OCI-LY1 (cell line): Measurements from ENCODE around the gene APLN.

ENCODE experiments used
- H2AFZ ChIP-seq: fragments of 200-600 bp; sonication (generic), shearing (Covaris generic); 2 replicates; pipeline ENCODE4 v1.6.0; 2014; ENCODE audit warnings: antibody characterized with exemption, mild to moderate bottlenecking, low read length
- H3F3A ChIP-seq: fragments of 200-600 bp; sonication (generic), shearing (Covaris generic); 2 replicates; pipeline ENCODE4 v1.6.0; 2014; ENCODE audit warnings: mild to moderate bottlenecking, antibody characterized with exemption, low read length, moderate library complexity; ENCODE audit not compliant: insufficient read depth
- H3K27ac ChIP-seq: fragments of 200-600 bp; sonication (generic); 2 replicates; pipeline ENCODE4 v1.5.1; 2014; ENCODE audit warnings: low read length, mixed run types, mild to moderate bottlenecking, low read depth; ENCODE audit not compliant: poor library complexity, severe bottlenecking
- H3K27me3 ChIP-seq: fragments of 200-600 bp; sonication (generic); 2 replicates; pipeline ENCODE4 v1.6.0; 2014; ENCODE audit warnings: antibody characterized with exemption, mild to moderate bottlenecking, low read length, moderate library complexity; ENCODE audit not compliant: insufficient read depth
- H3K36me3 ChIP-seq: fragments of 200-600 bp; sonication (generic); 2 replicates; pipeline ENCODE4 v1.6.1; 2014; ENCODE audit warnings: mild to moderate bottlenecking, antibody characterized with exemption, low read length, moderate library complexity, mixed read lengths; ENCODE audit not compliant: insufficient read depth
- H3K4me1 ChIP-seq: fragments of 200-600 bp; sonication (generic); 2 replicates; pipeline ENCODE4 v1.5.1; 2014; ENCODE audit warnings: mild to moderate bottlenecking, low read length, moderate library complexity; ENCODE audit not compliant: insufficient read depth, severe bottlenecking
- H3K4me2 ChIP-seq: fragments of 200-600 bp; sonication (generic), shearing (Covaris generic); 2 replicates; pipeline ENCODE4 v1.6.1; 2014; ENCODE audit warnings: low read length
- H3K4me3 ChIP-seq: fragments of 200-600 bp; sonication (generic); 2 replicates; pipeline ENCODE4 v1.5.1; 2014; ENCODE audit warnings: low read length, low read depth, mild to moderate bottlenecking, mixed read lengths; ENCODE audit not compliant: poor library complexity, severe bottlenecking
- H3K79me2 ChIP-seq: fragments of 200-600 bp; shearing (Covaris generic); 2 replicates; pipeline ENCODE4 v1.6.1; 2016; ENCODE audit warnings: mixed run types, low read length, mixed read lengths; ENCODE audit not compliant: insufficient read depth
- H3K9ac ChIP-seq: fragments of 200-600 bp; sonication (generic), shearing (Covaris generic); 2 replicates; pipeline ENCODE4 v1.6.1; 2014; ENCODE audit warnings: mild to moderate bottlenecking, low read length, mixed read lengths
- H3K9me2 ChIP-seq: fragments of 200-600 bp; sonication (generic), shearing (Covaris generic); 2 replicates; pipeline ENCODE4 v1.6.1; 2014; ENCODE audit warnings: low read depth, mild to moderate bottlenecking, low read length, mixed read lengths
- H3K9me3 ChIP-seq: fragments of 200-600 bp; shearing (Covaris generic); 2 replicates; pipeline ENCODE4 v1.6.1; 2014; ENCODE audit warnings: low read length, mixed read lengths
- H4K20me1 ChIP-seq: fragments of 200-600 bp; sonication (generic), shearing (Covaris generic); 2 replicates; pipeline ENCODE4 v1.6.0; 2016; ENCODE audit warnings: mild to moderate bottlenecking, low read length; ENCODE audit not compliant: insufficient read depth
- EZH2 ChIP-seq: fragments of 200-600 bp; sonication (generic), shearing (Covaris generic); IDR thresholded peaks from 2 replicates; pipeline ENCODE4 v1.8.0; 2017; ENCODE audit warnings: borderline replicate concordance, mixed run types, mild to moderate bottlenecking, antibody characterized with exemption, low read length, moderate library complexity, mixed read lengths
- TF ChIP-seq, protein P1 (sequence below): fragments of 200-600 bp; sonication (generic), shearing (Covaris generic); IDR thresholded peaks from 2 replicates; pipeline ENCODE4 v1.5.1; 2017; ENCODE audit warnings: mild to moderate bottlenecking, antibody characterized with exemption, low read length, moderate library complexity, mixed read lengths

Gene APLN

GRCh38 chrX:129679901-129680300, 25.1 kb upstream of the APLN start:
- no peaks in the 10 kb centered on the region for H3K79me2 ChIP-seq
- no peak overlapping the region for H3K27ac ChIP-seq
- H3K4me1 ChIP-seq, result peaks cover 13% of the 10 kb centered on the region
- no peak overlapping the region for H2AFZ ChIP-seq
- H3K27me3 ChIP-seq, result no peaks in the 10 kb centered on the region
- no peak overlapping the region for H3K4me3 ChIP-seq
- H4K20me1 ChIP-seq, result no peaks in the 10 kb centered on the region
- no peaks in the 10 kb centered on the region for H3K9me2 ChIP-seq
- no peaks in the 10 kb centered on the region for H3K9me3 ChIP-seq
- no peak overlapping the region for H3K9ac ChIP-seq
- no peaks in the 10 kb centered on the region for H3K36me3 ChIP-seq
- no peak overlapping the region for H3K4me2 ChIP-seq
- no peaks in the 10 kb centered on the region for H3F3A ChIP-seq
- TF ChIP-seq EZH2, result no peak
- TF ChIP-seq, protein P1, sequence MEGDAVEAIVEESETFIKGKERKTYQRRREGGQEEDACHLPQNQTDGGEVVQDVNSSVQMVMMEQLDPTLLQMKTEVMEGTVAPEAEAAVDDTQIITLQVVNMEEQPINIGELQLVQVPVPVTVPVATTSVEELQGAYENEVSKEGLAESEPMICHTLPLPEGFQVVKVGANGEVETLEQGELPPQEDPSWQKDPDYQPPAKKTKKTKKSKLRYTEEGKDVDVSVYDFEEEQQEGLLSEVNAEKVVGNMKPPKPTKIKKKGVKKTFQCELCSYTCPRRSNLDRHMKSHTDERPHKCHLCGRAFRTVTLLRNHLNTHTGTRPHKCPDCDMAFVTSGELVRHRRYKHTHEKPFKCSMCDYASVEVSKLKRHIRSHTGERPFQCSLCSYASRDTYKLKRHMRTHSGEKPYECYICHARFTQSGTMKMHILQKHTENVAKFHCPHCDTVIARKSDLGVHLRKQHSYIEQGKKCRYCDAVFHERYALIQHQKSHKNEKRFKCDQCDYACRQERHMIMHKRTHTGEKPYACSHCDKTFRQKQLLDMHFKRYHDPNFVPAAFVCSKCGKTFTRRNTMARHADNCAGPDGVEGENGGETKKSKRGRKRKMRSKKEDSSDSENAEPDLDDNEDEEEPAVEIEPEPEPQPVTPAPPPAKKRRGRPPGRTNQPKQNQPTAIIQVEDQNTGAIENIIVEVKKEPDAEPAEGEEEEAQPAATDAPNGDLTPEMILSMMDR, result no peak

- TF ChIP-seq EZH2, result no peak
- TF ChIP-seq, protein P1, result no peak
- no peaks in the 10 kb centered on the region for H3F3A ChIP-seq
- H3K79me2 ChIP-seq, result no peaks in the 10 kb centered on the region
- no peaks in the 10 kb centered on the region for H3K27me3 ChIP-seq
- no peaks in the 10 kb centered on the region for H4K20me1 ChIP-seq
- no peaks in the 10 kb centered on the region for H3K36me3 ChIP-seq
- peak overlapping the region; percentile 73 for H3K4me2 ChIP-seq
- peaks cover 13% of the 10 kb centered on the region for H3K4me1 ChIP-seq
- H3K9me2 ChIP-seq, result no peaks in the 10 kb centered on the region
- no peak overlapping the region for H3K27ac ChIP-seq
- H2AFZ ChIP-seq, result peak overlapping the region; percentile 87
- peak overlapping the region; percentile 65; the same call in 1 of the 2 replicates for H3K9ac ChIP-seq
- H3K9me3 ChIP-seq, result no peaks in the 10 kb centered on the region
- H3K4me3 ChIP-seq, result peak overlapping the region; percentile 56
Observed at GRCh38 chrX:129678614-129679195, 23.9 kb upstream of the APLN start.

DNA sequence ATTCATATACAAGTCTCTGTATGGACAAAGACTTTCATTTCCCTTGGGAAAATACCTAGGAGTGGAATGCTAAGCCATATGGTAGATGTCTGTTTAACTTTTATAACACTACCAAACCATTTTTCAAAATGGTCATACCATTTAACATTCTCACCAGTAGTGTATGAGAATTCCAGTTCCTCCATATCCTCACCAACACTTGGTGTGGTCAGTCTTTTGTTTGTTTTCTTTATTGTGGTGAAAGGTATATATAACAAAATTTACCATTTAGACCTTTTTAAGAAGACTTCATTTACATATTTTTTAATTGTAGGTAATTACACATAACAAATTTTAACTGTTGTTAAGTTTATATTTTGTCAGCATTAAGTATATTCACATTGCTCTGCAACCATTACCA, 12.7 kb upstream of the APLN start:
- Histone ChIP-seq H3K4me3 (no peak overlapping the region), H3K27me3 (no peaks in the 10 kb centered on the region), H3K27ac (no peak overlapping the region), H3K9me2 (no peaks in the 10 kb centered on the region), H3K4me2 (no peak overlapping the region), H3K9ac (no peak overlapping the region), H4K20me1 (no peaks in the 10 kb centered on the region), H3K79me2 (no peaks in the 10 kb centered on the region), H2AFZ (no peak overlapping the region), H3K9me3 (no peaks in the 10 kb centered on the region), H3F3A (no peaks in the 10 kb centered on the region), H3K36me3 (no peaks in the 10 kb centered on the region), H3K4me1 (no peaks in the 10 kb centered on the region)
- no peak for TF ChIP-seq EZH2
- TF ChIP-seq, protein P1, result no peak
